ENCODE data around the gene TECPR2.
"Not testable (repeated sequence)": the region's sequence is repeated elsewhere in the genome, so short reads cannot be mapped to it uniquely, and the experiment has no call there.

Gene TECPR2

DNA sequence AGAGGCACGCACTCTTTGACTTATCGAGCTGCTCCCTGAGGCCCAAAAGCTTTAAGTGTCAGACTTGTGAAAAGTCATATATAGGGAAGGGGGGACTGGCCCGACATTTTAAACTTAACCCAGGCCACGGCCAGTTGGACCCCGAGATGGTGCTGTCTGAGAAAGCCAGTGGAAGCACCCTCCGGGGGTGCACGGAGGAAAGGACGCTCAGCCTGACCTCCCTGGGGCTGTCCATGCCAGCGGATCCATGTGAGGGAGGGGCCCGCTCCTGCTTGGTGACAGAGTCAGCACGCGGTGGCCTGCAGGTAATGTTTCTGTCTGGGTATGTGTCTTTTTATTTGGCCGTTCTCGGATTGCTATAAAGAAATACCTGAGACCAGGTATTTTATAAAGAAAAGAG lies 36.2 kb upstream of the TECPR2 start:
- no peak overlapping the region for H3K4me3 ChIP-seq
- H3K27ac ChIP-seq: no peak overlapping the region

GRCh38 chr14:102329381-102329780 lies 33.4 kb upstream of the TECPR2 start:
- H3K27ac ChIP-seq, H3K4me3 ChIP-seq: not testable (repeated sequence)

DNA sequence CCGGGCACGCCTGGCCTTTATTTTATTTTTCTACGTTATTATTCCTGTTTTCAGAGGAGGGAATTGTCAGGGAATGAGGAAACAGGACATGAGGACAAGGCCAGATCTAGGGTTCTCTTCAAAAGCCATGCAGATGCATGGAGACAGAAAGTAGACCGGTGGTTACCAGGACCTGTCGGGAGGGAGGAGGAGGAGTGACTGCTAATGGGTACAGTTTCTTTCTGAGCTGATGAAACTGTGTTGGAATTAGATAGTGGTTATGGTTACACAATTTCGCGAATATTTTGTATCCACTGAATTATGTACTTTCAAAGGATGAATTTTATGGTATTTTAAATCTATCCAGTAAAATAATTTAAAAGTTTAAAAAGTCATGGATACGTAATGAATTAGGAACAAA lies 31.9 kb upstream of the TECPR2 start:
- no peak overlapping the region for H3K4me3 ChIP-seq
- no peak overlapping the region for H3K27ac ChIP-seq

GRCh38 chr14:102333390-102333789 lies 29.4 kb upstream of the TECPR2 start:
- no peak overlapping the region for H3K27ac ChIP-seq
- H3K4me3 ChIP-seq: no peak overlapping the region

DNA sequence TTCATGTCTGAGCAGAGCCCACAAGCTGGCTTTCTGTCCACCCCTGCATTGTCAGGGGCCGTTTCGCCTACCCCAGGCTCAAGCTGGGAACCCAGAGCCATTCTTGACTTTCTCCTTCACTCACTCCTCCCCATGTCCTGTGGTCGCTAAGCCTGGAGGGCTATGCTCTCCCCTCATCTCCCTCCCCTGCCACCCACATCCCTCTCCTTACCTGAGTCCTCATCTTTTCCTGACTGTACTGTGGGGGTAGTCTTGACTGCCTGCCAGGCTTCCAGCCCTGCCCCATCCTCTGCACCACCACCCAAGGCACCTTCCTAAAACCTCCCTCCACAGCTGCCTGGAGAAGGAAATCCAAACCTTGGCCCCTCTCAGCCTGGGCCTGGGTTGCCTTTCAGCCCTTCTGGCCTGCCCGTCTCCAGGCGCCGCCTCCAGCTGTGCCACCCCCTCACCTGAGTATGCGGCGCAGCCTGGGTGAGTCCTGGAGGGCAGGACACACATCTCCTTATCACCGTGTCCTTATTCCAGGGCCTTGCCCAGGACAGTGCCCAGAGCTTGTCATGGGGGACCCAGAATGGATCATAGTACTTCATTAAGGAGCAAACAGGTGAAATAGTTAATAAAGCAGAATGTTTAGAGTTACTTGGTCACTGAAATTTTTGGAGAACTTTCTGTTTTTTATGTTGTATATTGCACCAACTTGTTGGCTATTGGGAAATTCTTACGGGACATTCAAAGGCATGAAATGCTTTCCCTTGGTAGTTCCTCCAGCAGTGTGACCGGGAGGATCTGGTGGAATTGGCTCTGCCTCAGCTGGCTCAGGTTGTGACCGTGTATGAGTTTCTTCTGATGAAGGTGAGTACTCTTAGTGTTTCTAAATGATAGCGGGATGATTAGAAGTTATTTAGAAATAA lies 28.7 kb upstream of the TECPR2 start:
- H3K27ac ChIP-seq: no peak overlapping the region
- H3K4me3 ChIP-seq: no peak overlapping the region

GRCh38 chr14:102335163-102335562 lies 27.6 kb upstream of the TECPR2 start:
- Histone ChIP-seq H3K4me3 (no peak overlapping the region), H3K27ac (no peak overlapping the region)

GRCh38 chr14:102338724-102339123 lies 24.0 kb upstream of the TECPR2 start:
- H3K4me3 ChIP-seq: no peak overlapping the region
- no peak overlapping the region for H3K27ac ChIP-seq

GRCh38 chr14:102341566-102341965 lies 21.2 kb upstream of the TECPR2 start:
- H3K4me3 ChIP-seq: no peak overlapping the region
- H3K27ac ChIP-seq: no peak overlapping the region

DNA sequence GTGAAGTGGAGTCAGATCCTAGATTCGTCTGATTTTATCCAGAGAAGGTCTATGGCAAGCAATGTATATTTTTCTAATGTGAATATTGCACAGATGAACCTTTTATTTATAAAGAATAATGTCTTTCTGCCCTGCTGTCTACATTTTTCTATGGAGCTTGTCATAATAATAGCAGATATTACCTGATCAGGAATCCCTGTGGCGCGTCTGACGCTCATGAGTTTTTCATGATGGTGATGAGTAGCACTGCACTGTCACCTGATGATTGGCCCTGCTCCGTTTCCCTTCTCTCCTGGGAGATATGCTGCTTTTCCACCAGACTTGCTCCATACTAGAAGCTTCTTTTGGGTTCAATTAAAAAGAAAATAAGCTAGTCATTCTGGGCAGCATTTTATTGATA lies 20.5 kb upstream of the TECPR2 start:
- Histone ChIP-seq H3K27ac (no peak overlapping the region), H3K4me3 (no peak overlapping the region)

DNA sequence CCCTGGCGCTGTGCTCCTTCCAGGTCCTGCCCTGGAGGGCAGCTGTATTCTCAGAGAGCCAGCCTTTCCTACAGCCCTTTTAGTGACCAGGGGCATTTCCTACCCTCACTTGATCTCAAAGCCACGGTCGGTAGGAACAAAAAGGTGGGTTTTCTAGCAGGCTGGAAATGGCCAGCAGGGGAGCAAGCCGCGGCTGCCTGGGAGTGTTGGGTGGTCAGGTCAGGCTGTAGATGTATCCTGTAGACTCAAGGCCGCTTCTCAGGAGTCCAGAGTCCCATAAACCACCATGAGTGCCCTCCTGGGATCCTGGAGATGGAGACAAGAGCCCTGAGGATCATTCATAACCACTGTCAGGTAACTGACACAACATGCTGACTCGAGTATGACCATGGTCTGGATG lies 18.7 kb upstream of the TECPR2 start:
- H3K4me3 ChIP-seq: no peak overlapping the region
- peak overlapping the region in 1 of 21 experiments; percentile 53 for H3K27ac ChIP-seq

DNA sequence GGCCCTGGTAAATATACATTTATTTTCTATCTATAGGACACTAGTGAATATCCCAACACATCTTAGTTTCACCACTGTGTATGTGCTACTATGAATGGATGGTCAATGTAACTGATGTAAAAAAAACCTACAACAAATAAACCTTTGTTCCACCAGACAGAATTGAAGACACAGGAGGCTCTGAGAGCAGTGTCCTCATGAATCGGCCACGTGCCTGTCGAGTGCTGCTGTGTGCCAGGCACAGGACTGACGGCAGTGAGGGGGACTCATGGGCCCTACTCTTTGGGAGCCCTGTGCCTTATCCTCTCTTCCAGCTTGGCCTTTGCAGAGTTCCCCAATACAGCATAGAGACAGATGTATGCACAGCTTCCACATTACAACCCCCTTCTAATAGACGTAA lies 18.3 kb upstream of the TECPR2 start:
- Histone ChIP-seq H3K4me3 (no peak overlapping the region), H3K27ac (peak overlapping the region in 2 of 21 experiments; percentile 18 to 28)

DNA sequence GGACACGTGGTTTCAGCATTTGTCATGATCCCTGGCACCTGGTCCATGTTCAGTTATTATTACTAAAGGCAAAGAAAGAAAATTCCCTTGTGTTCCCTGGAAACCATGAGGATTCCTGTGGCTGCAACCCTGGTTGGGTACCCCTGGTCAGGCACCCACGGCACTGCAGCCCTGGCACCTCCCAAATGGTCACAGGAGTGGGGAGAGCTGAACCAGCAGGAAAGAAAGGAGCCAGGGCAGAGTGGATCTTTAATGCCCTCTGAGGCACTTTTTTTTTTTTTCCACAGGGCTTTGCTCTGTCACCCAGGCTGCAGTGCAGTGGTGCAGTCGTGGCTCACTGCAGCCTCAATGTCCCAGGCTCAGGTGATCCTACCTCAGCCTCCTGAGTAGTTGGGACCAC lies 17.5 kb upstream of the TECPR2 start:
- H3K4me3 ChIP-seq: no peak overlapping the region

GRCh38 chr14:102346645-102347044 lies 16.1 kb upstream of the TECPR2 start:
- Histone ChIP-seq H3K27ac (no peak overlapping the region), H3K4me3 (no peak overlapping the region)

More for the DNA sequence above, 17.5 kb upstream of the TECPR2 start:
- peak overlapping the region in 2 of 21 experiments; percentile 18 to 28 for H3K27ac ChIP-seq

DNA sequence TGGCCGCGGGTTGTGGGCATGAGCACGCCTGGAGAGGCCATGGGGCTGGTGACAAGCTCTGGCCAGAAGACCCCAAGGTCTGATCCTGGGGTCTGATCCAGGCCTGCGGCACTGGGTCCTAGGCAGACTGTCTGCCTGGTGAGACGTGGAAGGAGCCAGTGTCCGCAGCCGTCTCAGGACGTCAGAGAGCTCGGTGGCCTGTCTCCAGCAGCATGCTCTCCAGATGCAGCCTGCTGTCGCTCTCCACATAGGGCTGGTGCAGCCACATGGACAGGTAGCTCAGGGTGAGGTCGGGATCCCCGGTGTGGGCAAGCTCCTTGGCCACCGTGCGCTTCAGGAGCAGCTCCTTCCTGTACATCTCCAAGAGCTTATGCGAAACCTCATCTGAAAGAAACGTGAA lies 14.4 kb upstream of the TECPR2 start:
- Histone ChIP-seq H3K4me3 (no peak overlapping the region), H3K27ac (no peak overlapping the region)

DNA sequence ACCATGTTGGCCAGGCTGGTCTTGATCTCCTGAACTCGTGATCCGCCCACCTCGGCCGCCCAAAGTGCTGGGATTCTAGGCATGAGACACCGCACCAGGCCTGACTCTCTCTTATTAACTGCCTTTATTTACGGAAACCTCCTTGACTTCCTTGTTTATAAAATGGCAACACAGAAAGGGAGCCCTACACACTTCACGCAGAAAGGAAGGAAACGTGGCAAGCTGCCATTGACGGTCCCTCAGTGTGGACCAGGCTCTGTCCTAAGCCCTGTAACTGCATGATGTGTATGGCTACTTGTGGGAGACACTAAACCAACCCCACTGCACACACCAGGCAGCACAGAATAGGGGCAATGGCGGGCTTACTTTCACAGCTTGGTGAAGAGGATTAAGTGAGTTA lies 11.7 kb upstream of the TECPR2 start:
- Histone ChIP-seq H3K27ac (peak overlapping the region in 8 of 21 experiments; percentile 14 to 69 (median 36)), H3K4me3 (no peak overlapping the region)

- H3K27ac ChIP-seq: peak overlapping the region in 3 of 21 experiments; percentile 15 to 69 (median 22)
- H3K4me3 ChIP-seq: not testable (repeated sequence)
Observed at GRCh38 chr14:102351593-102351992, 11.1 kb upstream of the TECPR2 start.

DNA sequence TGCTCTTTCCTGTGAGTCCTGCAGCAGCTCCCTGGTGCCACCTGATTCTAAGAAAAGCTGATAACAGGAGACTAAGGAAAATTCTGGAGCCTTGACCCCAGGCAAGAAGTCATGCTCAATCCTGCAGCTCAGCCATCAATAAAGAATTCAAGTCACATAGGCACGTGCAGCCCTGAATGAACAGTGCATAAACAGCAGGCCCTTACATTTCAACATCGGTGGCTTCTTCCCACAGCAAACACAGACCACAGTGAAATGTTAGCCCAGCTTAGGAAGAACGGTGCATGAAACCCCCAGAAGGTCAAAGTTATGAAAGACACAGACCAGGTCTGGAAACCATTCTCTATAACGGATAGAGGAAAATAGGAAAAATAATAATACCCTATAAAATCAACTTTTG lies 10.5 kb upstream of the TECPR2 start:
- H3K27ac ChIP-seq: peak overlapping the region in 3 of 21 experiments; percentile 15 to 22 (median 18)

DNA sequence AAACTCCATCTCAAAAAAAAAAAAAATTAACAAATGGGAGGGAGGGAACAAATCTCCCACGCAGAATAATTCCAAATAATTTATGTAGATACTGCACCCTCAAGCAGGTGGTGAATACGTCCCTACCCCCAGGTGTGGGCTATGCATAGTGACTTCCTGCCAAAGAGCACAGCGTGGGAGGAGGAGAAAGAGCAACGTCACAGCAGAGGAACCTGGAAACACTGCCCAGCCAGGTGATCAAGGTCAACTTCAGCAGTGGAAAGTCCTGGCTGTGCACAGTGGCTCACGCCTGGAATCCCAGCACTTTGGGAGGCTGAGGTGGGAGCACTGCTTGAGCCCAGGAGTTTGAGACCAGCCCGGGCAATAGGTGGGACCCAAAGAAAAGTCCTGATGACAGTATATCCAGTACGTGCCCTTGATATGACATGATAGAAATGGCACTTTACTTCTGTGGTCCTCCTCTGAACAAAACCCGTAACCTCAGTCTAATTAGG lies 9.6 kb upstream of the TECPR2 start:
- peak overlapping the region in 2 of 21 experiments; percentile 19 to 37 for H3K27ac ChIP-seq
- no peak overlapping the region for H3K4me3 ChIP-seq

More for the DNA sequence above, 10.5 kb upstream of the TECPR2 start:
- no peak overlapping the region for H3K4me3 ChIP-seq

GRCh38 chr14:102356280-102356679 lies 6.5 kb upstream of the TECPR2 start:
- H3K27ac ChIP-seq: no peak overlapping the region
- H3K4me3 ChIP-seq: no peak overlapping the region

DNA sequence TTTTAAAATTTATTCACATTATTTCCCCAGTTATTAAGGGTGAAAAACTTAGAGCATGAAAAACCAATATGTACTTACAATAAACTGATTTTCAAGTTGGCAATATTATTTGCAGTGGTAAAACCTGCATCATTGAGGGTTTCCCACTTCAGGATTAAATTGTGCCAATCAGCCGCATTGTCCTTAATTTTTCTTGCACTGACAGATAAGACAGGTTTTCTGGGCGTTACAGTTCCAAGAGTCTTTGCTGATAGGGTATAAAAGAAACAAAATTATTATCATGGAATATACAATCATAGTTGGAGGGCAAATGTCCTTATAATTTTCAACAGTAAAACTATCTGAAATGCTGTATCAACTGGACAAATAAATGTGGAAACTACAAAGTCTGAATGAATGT lies 3.4 kb upstream of the TECPR2 start:
- Histone ChIP-seq H3K4me3 (no peak overlapping the region), H3K27ac (no peak overlapping the region)

DNA sequence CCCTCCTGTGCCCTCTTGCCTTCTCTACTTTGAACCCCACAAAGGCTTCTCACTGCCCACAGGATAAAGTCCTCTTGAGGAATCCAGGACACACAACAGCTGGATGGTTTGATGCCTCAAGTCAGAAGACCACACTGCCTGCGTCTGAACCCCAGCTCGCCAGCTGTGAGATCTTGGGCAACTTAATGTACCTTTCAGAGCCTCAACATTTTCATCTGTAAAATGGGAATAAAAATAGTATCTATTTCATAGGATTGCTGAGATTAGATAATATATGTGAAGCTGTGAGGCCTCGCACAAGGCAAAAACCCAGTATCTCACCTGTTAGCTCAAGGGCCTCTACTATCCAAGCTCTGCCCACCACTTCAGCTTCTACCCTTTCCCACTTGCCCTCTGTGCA lies 2.4 kb upstream of the TECPR2 start:
- no peak overlapping the region for H3K4me3 ChIP-seq
- H3K27ac ChIP-seq: no peak overlapping the region
